Measurements from ENCODE around the gene RAMACL. TPM values are rescaled to one million over a fixed set of nuclear protein-coding genes. Genes with fewer than 3 reads are reported as not detected.
"Not testable (repeated sequence)": the region's sequence is repeated elsewhere in the genome, so short reads cannot be mapped to it uniquely, and the experiment has no call there.

The RAMACL gene
- polyA plus RNA-seq (2012; ENCODE audit: insufficient read depth, insufficient read length), result 0.79 TPM

DNA sequence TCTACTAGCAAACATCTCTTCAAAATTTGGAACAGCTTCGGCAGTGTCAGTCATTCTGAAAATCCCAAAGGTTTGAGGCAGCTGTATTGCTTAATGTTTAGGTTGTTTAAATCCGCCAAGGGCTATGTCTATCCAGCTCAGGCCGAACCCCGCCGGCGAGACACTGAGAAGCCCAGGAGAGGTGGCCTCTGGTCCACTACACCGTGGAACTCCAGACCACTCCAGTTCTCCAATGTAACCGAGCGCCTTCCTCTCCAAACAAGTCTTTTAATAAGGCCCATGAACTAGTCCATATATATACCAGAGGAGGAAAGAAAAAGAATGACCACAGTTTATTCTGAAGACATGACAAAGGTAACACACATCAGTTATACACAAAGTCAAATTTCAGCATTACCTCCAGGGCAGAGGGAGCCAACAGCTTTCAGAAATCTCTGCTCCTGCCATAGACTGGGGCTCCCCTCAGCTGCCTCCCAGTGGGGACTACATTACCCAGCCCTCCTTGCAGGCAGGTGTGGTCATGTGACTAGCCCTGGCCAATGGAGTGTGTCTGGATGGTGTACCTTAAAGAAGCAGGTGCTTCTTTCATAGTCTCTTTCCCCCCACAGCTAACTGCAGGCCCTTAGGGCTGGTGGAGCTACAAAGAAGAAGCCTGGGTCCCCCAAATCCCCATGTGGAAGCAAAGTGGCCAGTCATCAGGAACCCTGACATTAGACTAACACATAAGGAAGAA is at the start of gene RAMACL:
Gene RAMACL, minus strand, starts transcription at position 255 of the 733 bp plus-strand sequence. Its CDS starts 201 bp downstream, at position 54.
- H3K4me3 ChIP-seq (ENCODE audit: low read length), result no peak within 1 kb of the TSS
- peak; percentile 41 for DNase-seq (ENCODE audit: low read depth, low spot score)

DNA sequence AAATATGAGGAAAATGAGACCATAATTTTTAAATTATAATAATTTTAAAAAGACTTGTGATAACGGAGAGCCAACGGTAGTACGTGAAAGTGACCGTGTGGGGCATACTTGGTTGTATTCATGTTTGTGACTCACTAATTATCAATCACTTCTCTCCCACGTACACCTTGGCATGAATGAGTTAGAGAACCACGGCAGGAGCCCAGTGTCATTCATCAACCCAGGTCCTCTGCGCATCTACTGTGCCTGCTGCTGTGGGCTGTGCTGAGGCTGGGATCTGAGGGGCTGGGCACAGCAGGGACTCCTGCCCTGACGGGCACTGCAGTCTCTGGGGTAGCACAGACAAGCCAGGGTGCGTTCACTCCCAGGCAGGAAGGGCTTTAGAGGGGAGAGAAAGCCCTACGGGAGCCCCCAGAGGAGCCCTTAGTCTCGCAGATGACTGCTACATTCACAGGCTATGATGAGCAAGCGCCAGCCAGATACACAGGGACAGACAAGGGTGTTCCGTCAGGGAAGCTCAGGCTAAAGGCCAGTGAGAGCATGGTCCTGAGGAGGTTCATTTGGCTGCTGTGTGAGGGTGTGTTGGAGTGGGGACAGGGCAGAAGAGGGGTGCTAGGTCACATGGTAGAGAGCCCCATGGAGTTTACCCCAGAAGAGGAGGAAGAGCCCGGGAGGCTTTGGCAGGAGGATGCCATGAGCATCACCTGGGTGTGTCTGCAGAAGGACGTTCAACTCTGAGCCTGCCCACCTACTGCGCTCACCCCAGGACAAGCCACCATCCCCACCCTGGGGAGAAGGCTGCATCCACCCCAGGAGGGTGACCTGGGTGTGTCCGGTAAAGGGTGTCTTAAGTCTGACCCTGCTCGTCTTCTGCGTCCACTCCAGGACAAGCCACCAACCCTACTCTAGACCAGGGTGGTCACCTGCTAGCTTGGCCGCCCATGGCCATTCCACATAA is 48.8 kb upstream of the RAMACL start:
- H3K4me3 ChIP-seq (ENCODE audit: low read length), result no peak overlapping the region
- DNase-seq (ENCODE audit: low read depth, low spot score), result no peak

DNA sequence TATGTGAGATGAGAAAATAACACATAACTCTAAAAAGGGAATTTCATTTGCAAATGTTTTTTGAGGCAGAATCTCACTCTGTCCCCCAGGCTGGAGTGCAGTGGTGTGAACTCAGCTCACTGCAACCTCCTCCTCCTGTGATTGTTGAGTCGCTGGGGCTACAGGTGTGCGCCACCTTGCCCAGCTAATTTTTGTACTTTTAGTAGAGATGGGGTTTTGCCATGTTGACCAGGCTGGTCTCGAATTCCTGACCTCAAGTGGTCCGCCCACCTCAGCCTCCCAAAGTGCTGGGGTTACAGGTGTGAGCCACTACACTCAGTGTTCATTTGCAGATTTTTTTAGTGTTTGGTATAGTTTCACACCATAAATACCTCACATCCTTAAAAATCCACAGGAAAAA is 48.1 kb upstream of the RAMACL start:
- not testable (repeated sequence) for DNase-seq (ENCODE audit: low read depth, low spot score); H3K4me3 ChIP-seq (ENCODE audit: low read length)

DNA sequence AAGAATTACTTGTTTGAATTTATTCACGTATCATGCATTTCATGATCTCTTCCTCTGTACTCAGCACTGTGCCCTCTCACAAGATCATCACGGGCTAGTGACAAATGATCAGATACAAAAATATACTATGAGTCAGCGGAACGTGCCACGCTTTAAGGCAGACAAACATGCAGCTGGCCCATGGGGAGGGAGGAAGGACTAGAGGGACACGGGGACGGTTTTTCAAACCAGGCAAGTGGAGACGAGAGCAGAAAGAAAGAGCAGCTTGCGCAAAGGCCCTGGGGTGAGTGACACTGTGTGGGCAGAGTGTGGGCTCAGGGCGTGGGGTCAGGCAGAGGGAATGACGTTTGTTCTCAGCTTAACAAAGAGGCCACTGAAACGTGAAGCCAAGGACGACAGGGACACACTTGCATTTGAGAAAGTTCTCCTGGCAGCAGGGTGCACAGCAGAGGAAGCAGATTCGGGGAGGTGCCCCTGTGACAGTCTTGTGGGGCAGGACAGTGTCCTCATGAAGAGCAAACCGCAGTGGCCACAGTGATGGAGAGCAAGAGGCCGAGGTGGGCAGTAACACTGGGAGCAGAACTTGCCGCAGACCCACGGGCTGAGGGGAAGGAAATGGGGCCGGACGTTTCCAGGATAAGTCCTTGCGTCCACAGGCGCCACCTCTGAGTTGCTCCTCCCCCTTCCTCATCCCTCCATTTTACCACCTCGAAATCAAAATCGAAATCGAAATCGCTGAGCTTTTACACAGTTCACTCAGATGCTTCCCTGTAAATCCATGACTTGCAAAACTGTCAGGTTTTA is 47.5 kb upstream of the RAMACL start:
- no peak overlapping the region for H3K4me3 ChIP-seq (ENCODE audit: low read length)
- DNase-seq (ENCODE audit: low read depth, low spot score), result no peak

DNA sequence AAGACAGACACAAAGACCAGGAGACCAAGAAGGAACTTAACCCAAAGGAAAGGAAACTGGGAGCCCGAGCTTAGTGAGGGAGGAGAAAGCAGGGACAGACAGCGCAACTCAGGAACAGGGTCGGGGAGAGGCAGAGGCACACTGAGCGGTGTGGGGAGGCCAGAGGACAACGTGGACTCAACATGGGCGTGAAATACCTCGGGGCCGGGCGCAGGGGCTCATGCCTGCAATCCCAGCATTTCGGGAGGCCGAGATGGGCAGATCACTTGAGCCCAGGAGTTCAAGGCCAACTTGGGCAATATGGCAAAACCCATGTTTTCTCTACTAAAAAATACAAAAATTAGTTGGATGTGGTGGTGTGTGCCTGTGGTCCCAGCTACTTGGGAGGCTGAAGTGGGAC is 46.3 kb upstream of the RAMACL start:
- H3K4me3 ChIP-seq (ENCODE audit: low read length), result no peak overlapping the region
- DNase-seq (ENCODE audit: low read depth, low spot score), result no peak

DNA sequence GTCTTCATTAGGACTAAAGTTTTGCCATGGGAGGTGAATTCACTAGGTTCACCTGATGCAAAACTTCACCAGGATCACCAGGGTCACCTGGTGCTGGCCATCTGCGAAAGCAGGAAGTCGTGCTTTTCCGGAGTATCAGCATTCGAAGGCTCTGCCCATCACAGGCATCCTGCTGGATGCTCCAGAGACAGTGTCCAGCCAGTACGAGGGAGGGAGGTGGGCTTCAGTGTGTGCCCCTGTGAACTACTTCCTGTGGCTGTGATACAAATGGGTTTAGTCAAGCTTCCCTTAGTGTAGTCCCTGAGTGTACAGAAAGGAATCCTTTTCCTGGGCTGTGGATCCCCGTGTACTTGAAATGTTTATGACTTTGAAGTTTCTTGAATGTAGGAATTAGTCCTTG is 44.0 kb upstream of the RAMACL start:
- no peak overlapping the region for H3K4me3 ChIP-seq (ENCODE audit: low read length)
- no peak for DNase-seq (ENCODE audit: low read depth, low spot score)

DNA sequence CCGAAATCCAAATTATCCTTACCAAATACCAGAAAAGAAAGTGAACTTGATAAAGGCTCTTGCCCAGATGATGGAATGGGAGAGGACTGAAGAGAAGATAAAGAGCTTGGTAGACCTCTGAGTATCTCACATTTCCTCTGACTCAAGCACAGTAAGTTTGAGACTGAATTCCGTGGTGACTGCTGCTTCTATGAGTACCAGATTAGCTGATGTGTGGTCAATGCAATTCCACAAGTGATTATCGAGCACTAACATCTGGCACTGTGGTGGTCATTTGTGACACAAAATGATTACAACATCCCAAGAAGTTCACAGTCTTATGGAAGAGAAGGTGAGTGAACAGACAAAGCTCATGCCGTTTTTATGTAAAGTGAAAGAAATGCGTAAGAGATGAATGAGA is 43.1 kb upstream of the RAMACL start:
- no peak overlapping the region for H3K4me3 ChIP-seq (ENCODE audit: low read length)
- DNase-seq (ENCODE audit: low read depth, low spot score), result no peak

DNA sequence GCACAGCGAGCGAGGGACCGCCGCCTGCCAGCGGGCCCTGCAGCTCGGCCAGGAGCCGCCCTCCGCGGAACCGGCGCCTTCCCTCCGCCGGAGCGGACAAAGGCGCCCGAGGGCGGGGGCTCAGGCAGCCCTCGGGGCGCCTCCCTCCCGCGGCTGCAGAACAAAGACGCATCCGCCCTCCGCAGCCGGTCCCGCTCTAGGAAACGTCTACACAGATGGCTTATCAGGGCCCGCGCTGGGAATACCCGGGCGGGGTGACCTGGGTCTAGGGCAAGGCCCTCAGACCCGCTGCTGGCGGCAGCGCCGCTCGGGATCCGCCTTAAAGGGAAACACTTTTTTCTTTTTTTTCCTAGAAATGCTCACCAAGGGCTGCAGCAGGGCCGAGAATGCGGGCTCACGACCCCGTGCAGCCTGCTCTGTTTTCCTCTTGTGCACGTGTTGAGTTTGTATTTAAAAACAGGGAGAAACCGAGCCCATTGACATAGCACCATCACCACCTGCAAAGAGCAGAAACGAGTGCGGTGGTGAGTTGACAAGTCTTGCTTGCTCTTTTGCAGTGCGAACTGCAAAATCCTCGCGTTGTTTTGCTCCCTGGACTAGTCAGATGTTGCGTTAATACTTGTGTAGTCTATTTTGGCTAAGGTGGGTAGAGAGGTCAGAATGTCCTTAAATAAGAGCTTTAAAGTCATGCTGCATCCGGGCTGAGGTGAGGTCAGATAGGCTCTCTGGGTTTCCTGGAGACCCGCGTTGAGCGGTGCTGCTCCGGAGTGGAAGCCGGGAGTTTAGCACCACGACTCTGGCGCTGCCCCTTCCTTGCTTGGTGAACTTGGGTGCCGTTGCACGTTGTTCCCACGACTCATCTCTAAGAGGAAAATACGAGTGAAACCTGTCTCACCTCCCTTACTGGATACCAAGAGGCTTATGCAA is 41.7 kb upstream of the RAMACL start:
- DNase-seq (ENCODE audit: low read depth, low spot score), result peak; percentile 45
- peak overlapping the region; percentile 67 for H3K4me3 ChIP-seq (ENCODE audit: low read length)

DNA sequence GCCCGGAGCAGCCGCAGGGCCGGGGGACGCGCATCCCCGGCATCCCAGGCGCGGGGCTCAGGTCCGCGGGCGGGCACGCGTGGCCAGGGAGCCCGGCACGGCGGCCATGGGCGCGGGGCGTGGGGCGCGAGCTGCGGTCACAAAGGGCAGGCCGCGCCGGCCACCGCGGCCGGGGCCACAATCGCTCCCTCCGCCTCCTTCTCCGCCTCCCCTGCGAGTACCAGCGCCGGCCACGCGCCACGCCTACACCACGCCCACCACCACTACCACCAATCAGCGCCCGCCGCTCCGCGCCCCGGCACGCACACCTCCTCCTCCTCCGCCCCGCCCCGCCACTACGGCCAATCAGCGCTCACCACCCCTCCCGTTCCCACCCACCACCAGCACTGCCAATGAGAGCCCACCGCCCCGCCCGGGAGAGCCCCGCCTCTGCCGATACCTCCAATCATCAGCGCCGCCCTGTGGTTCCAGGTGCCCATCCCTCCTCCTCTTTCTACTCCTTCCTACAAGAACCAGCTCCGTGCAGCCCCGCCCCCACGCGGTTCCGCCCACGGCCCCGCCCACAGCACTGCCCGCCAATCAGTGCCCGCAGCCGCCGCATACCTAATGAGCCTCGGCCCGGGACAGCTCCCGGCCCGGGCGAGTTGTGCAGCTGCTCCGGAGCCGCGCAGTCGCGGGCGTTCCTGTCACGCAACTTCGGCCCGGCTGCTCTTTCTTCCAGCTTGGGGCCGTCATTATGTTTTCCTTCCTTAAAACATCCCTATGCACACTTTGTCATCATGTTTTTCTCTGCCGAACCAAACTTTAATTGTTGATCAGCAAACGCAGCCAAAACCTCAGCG is 40.8 kb upstream of the RAMACL start, which contains the start of gene RPS6KA2:
Gene RPS6KA2, minus strand, starts transcription at position 219 of the 842 bp plus-strand sequence. CDS start 232 bp downstream, outside the sequence.
- peak; percentile 98 for DNase-seq (ENCODE audit: low read depth, low spot score)
- peak within 1 kb of the TSS; percentile 67 for H3K4me3 ChIP-seq (ENCODE audit: low read length)

DNA sequence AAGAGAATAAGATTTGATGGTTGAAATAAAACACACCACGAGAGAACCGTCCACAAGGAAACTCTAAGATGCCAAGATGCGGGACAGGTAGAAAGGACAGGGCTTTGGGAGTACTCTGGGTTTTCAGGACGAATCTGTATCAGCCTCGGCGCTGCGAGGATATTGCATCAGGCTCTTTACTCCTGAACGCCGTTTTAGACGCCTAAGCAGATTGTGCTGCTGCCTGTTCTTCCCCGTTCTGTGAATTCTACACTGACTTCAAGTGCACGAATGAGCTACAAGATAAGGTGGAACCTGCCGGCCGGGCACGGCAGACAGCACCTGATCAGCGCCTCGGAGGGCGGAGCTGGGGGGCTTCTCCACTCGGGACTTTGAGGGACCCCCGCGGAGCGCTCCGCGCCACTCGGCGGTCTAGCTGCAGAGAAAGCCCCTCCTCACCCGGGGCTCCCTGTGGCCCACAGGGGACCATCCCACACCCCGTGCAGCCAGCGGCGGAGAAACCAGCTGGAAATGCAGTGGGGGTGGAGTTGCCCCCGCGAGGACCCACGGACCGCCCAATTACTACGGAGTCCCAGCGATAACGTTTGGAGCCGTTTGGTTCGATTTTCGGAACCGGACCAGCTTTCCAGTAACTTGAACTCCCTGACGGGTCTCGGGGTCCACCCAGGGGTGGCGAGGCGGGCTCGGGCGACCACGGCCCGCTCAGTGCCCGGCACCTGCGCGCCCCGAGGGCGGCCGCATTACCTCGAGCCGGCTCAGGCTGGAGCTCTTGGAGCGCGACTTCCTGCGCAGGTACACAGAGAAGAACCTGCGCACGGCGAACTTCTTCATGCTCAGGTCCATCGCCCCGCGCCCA is 39.9 kb upstream of the RAMACL start:
- H3K4me3 ChIP-seq (ENCODE audit: low read length), result peak overlapping the region; percentile 46
- DNase-seq (ENCODE audit: low read depth, low spot score), result no peak

DNA sequence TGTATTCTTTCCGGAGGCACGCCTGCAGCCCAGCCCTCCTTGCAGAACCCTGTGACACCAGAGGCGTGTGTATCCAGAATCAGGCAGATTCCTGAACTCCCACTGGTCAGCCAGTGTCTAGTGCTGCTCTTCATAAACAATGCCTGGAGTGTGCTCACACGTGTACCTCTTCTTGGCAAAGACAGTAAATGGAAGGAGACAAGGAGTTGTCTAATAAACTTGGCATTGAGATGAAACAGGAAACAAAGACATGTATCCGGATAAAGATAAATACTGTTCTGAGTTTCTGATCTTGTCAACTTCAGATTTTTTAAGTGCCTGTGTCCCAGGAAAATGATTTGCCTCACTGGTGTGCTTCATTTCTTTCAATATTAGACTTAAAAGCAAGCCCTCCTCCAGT is 38.9 kb upstream of the RAMACL start:
- H3K4me3 ChIP-seq (ENCODE audit: low read length), result no peak overlapping the region
- DNase-seq (ENCODE audit: low read depth, low spot score), result no peak

DNA sequence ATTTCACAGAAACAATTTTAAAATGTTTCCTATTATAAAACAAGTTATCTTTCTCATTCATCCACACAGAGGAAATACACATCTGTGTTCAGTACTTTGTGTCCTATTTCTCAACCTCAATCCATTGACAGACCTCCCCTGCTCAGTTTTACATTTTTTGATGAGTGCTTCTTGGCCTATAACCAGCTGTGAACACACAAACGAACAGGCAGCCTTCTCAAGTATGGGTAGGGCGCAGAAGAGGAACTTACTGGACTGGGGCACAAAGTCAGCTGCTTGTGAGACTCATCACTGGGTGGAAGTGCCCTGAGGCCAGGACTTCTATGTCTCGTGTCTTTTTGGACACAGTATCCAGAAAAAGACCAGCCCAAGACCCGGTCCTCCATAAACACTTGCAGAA is 37.8 kb upstream of the RAMACL start:
- H3K4me3 ChIP-seq (ENCODE audit: low read length), result no peak overlapping the region

DNA sequence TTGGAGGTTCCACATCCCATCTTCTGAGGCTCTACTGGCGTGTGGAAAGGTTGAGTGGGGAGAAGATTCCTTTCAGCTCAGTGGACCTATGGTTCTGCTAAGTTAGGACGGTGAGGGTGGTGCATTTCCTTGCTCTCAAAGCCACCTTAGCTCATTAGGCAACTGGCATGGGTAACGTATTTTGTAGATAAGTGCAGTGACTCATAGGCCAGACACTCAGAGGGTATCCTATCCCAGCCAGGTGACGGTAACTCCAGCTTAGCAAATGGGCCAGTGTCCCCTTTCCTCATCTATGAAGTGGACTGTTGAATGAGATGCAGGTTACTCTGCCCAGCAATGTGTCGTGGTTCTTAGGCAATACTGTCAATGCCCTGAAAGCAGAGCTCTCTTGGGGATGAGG is 36.8 kb upstream of the RAMACL start:
- no peak overlapping the region for H3K4me3 ChIP-seq (ENCODE audit: low read length)
- no peak for DNase-seq (ENCODE audit: low read depth, low spot score)

More for the DNA sequence above, 37.8 kb upstream of the RAMACL start:
- DNase-seq (ENCODE audit: low read depth, low spot score), result no peak

DNA sequence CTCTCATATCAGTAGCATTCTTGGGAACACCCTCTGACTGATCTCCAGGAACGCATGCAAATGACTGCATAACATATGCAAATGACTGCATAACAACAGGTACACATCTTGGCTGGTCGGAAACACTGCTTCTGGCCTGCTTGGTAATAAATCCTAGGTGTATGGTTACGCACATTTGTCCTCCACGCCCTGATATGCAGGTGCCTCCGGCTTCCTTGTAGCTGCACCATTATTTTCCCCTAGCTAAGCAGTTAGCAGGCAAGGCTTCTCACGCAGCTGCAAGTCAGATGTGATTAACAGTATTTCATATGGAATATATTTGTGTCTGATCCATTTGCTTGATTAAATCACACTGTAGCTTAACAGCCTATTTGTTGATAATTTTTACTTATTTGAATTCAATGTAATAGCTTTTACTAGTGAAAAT is 34.6 kb upstream of the RAMACL start:
- DNase-seq (ENCODE audit: low read depth, low spot score), result no peak
- H3K4me3 ChIP-seq (ENCODE audit: low read length), result no peak overlapping the region

DNA sequence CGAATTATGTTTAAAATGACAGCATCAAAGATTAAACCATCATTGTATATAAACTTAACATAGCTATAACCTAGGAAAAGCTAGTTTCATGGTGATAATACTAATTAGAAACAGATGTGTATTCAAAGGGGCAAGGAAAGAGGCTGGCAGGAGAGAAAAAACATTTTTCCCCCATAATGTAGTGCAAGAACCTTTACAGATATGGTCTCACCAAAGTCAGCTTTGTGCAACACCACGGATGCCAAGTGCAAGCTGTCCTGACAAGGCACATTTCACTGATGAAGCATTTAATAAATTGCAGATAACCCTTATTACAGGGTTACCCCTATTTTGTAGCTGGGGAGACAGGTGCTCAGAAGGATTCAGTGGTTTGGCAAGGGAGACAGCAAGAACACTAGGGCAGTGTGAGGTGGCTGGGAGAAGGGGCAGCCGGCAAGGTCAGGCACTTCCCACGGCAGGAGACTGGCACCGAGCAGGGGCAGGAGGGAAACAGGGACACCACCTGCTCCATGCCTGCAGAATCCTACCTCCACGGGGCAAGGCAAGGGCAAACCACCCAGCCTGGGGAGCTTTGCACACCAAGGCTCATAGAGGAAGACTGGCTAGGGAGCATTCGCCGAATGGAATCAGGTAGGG is 34.1 kb upstream of the RAMACL start:
- no peak for DNase-seq (ENCODE audit: low read depth, low spot score)

DNA sequence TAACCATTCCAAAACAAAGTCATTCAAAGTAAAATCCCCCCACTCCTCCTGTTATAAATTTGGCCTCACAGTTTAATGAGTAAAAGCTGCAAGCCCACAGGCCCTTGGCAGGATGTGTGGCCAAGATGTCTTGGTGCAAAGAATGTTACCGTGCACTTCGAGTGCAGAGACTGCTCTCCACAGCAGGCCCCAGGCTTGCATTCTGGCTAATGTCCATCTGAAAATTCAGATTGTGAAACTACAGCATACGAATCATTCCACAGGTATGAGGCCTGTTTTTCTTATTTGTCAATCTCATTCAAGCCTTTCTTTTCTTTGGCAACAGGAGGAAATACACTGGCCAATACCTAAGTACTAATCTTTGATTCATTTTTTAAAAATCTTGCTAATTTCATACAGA is 33.4 kb upstream of the RAMACL start:
- DNase-seq (ENCODE audit: low read depth, low spot score), result no peak
- no peak overlapping the region for H3K4me3 ChIP-seq (ENCODE audit: low read length)

More for the DNA sequence above, 34.1 kb upstream of the RAMACL start:
- H3K4me3 ChIP-seq (ENCODE audit: low read length), result no peak overlapping the region

All from Jurkat, Clone E6-1 (cell line).